Hematopoietic multipotent progenitor cell treated with erythropoietin and hydrocortisone succinate and interleukin-3 and kit ligand, for 4 days (in vitro differentiated cells): ENCODE data around the gene PUS7.
"Not testable (repeated sequence)": the region's sequence is repeated elsewhere in the genome, so short reads cannot be mapped to it uniquely, and the experiment has no call there.

Experiments
- DNase-seq: peaks from one replicate; pipeline ENCODE4 v3.0.0-alpha.2; 2015

The PUS7 gene

GRCh38 chr7:105444342-105444987, 77.6 kb downstream of the PUS7 start:
- DNase-seq, result no peak

GRCh38 chr7:105442214-105442613, 79.9 kb downstream of the PUS7 start:
- not testable (repeated sequence) for DNase-seq

- no peak for DNase-seq
Measured at GRCh38 chr7:105439174-105439893, 82.7 kb downstream of the PUS7 start.

GRCh38 chr7:105438847-105439173, 83.3 kb downstream of the PUS7 start:
- no peak for DNase-seq

- no peak for DNase-seq
Measured at GRCh38 chr7:105438254-105438653, 83.8 kb downstream of the PUS7 start.

GRCh38 chr7:105437356-105437755, 84.7 kb downstream of the PUS7 start:
- not testable (repeated sequence) for DNase-seq

- peak; percentile 77 for DNase-seq
Measured at GRCh38 chr7:105429746-105430612, 92.1 kb downstream of the PUS7 start.

GRCh38 chr7:105426606-105427146, 95.4 kb downstream of the PUS7 start:
- DNase-seq, result no peak

- no peak for DNase-seq
Measured at GRCh38 chr7:105423987-105424386, 98.1 kb downstream of the PUS7 start.

GRCh38 chr7:105413887-105414437, 108.1 kb downstream of the PUS7 start:
- peak; percentile 33 for DNase-seq

- DNase-seq, result not testable (repeated sequence)
Measured at GRCh38 chr7:105410774-105411173, 111.3 kb downstream of the PUS7 start.

- not testable (repeated sequence) for DNase-seq
Measured at GRCh38 chr7:105409775-105410174, 112.3 kb downstream of the PUS7 start.

- DNase-seq, result no peak
Measured at GRCh38 chr7:105408791-105409410, 113.2 kb downstream of the PUS7 start.
